PC-9 (cell line): Measurements from ENCODE around the gene ANKRD10. TPM values are rescaled to one million over a fixed set of nuclear protein-coding genes. Genes with fewer than 3 reads are reported as not detected.

Experiments used
- BruUV-seq: library from RNA; stranded (reverse); fragments of 400-500 nt; replicated peaks from 2 replicates; lab custom pipeline; 2021; lab: Mats Ljungman, UMichigan
- CTCF ChIA-PET: fragments of 300-600 bp; sonication (Branson Sonifier 250); formaldehyde crosslinking; loops from one replicate; lab custom pipeline; 2022; ENCODE audit warnings: antibody characterized with exemption; lab: Charles Lee
- POLR2A ChIA-PET: fragments of 300-600 bp; sonication (Branson Sonifier 250); formaldehyde crosslinking; loops from one replicate; lab custom pipeline; 2022; ENCODE audit warnings: antibody characterized with exemption; ENCODE audit not compliant: unreplicated experiment; lab: Charles Lee
- DNase-seq, 2 experiments: peaks; one replicate each; pipeline versions ENCODE4 v3.0.0 to v3.0.0-alpha.2; 2015 to 2022; ENCODE audit warnings: mixed read lengths in 1 of 2
- H2AFZ ChIP-seq: fragments of 200-600 bp; sonication (generic); 2 replicates; pipeline ENCODE4 v1.8.1; 2017; ENCODE audit warnings: antibody characterized with exemption
- H3F3A ChIP-seq: fragments of 200-600 bp; sonication (generic); 2 replicates; pipeline ENCODE4 v1.8.1; 2017; ENCODE audit warnings: antibody characterized with exemption, mild to moderate bottlenecking, low read depth; ENCODE audit not compliant: insufficient read depth
- H3K27ac ChIP-seq: fragments of 200-600 bp; sonication (generic); 2 replicates; pipeline ENCODE4 v1.6.1; 2016; ENCODE audit warnings: mixed run types
- H3K27me3 ChIP-seq: fragments of 200-600 bp; sonication (generic); 2 replicates; pipeline ENCODE4 v1.6.1; 2016; ENCODE audit warnings: low read depth, mixed run types; ENCODE audit not compliant: insufficient read depth
- H3K36me3 ChIP-seq: fragments of 200-600 bp; sonication (generic); 2 replicates; pipeline ENCODE4 v1.6.1; 2016; ENCODE audit warnings: low read depth, mixed run types
- H3K4me1 ChIP-seq: fragments of 200-600 bp; sonication (generic); replicated peaks from 2 replicates; pipeline ENCODE4 v1.6.1; 2016; ENCODE audit warnings: mixed run types; ENCODE audit not compliant: insufficient read depth
- H3K4me2 ChIP-seq: fragments of 200-600 bp; sonication (generic); 2 replicates; pipeline ENCODE4 v1.6.1; 2017; ENCODE audit warnings: mixed run types
- H3K4me3 ChIP-seq: fragments of 200-600 bp; sonication (generic); 2 replicates; pipeline ENCODE4 v1.6.1; 2016; ENCODE audit warnings: mixed run types
- H3K79me2 ChIP-seq: fragments of 200-600 bp; sonication (generic); 2 replicates; pipeline ENCODE4 v1.6.1; 2017; ENCODE audit warnings: low read depth, mixed run types
- H3K9me2 ChIP-seq: fragments of 200-600 bp; sonication (generic); 2 replicates; pipeline ENCODE4 v1.8.1; 2017; ENCODE audit warnings: mild to moderate bottlenecking; ENCODE audit not compliant: insufficient read depth
- H3K9me3 ChIP-seq: fragments of 200-600 bp; sonication (generic); 2 replicates; pipeline ENCODE4 v1.8.1; 2016; ENCODE audit warnings: low read depth; ENCODE audit not compliant: insufficient read depth
- H4K20me1 ChIP-seq: fragments of 200-600 bp; sonication (generic); 2 replicates; pipeline ENCODE4 v1.8.1; 2017; ENCODE audit not compliant: insufficient read depth
- CTCF ChIP-seq: fragments of 200-600 bp; sonication (generic); conservative IDR thresholded peaks from 2 replicates; pipeline ENCODE4 v1.6.1; 2017; ENCODE audit warnings: mixed run types, antibody characterized with exemption, mild to moderate bottlenecking, moderate library complexity
- EZH2 ChIP-seq: fragments of 200-600 bp; sonication (generic); IDR thresholded peaks from 2 replicates; pipeline ENCODE4 v1.8.0; 2017; ENCODE audit warnings: antibody characterized with exemption, low read depth
- intact Hi-C: fragments of 100-400 bp; cut with micrococcal nuclease; formaldehyde crosslinking; loops from one replicate; pipeline ENCODE4 v1.10.0; 2022; ENCODE audit not compliant: unreplicated experiment
- total RNA-seq: library from RNA; stranded (reverse); gene quantifications from 2 replicates; pipeline ENCODE4 v1.2.3, GENCODE V29; 2021

ANKRD10 gene
- total RNA-seq, 1 experiment from 2014 or later = 155 TPM

- H3K36me3 ChIP-seq = no peaks in the 10 kb centered on the region
- intact Hi-C loops = no loop called here
- no TSS peak for BruUV-seq
- H3K4me1 ChIP-seq = no peaks in the 10 kb centered on the region
- H3K4me3 ChIP-seq = no peak overlapping the region
- H3K79me2 ChIP-seq = no peaks in the 10 kb centered on the region
- no peak overlapping the region for H3K27ac ChIP-seq
- no peak for DNase-seq
- H3K9me3 ChIP-seq = no peaks in the 10 kb centered on the region
- H4K20me1 ChIP-seq = no peaks in the 10 kb centered on the region
- ChIA-PET POLR2A (no interaction called here), CTCF (no interaction called here)
- H3F3A ChIP-seq = no peaks in the 10 kb centered on the region
- TF ChIP-seq CTCF (no peak), EZH2 (no peak)
- H3K9me2 ChIP-seq = no peaks in the 10 kb centered on the region
- no peak overlapping the region for H2AFZ ChIP-seq
- H3K4me2 ChIP-seq = no peak overlapping the region
- H3K27me3 ChIP-seq = peaks cover 20% of the 10 kb centered on the region; the same call in 1 of the 2 replicates
Observed at GRCh38 chr13:110832531-110832930, 82.3 kb downstream of the ANKRD10 start.

GRCh38 chr13:110832205-110832479 lies 82.7 kb downstream of the ANKRD10 start:
- Histone ChIP-seq H3K4me3 (no peak overlapping the region), H3K27me3 (peaks cover 20% of the 10 kb centered on the region; the same call in 1 of the 2 replicates), H3F3A (no peaks in the 10 kb centered on the region), H4K20me1 (no peaks in the 10 kb centered on the region), H3K27ac (no peak overlapping the region), H2AFZ (no peak overlapping the region), H3K79me2 (no peaks in the 10 kb centered on the region), H3K36me3 (no peaks in the 10 kb centered on the region), H3K9me3 (no peaks in the 10 kb centered on the region), H3K4me2 (no peak overlapping the region), H3K4me1 (no peaks in the 10 kb centered on the region), H3K9me2 (no peaks in the 10 kb centered on the region)
- intact Hi-C loops = no loop called here
- DNase-seq = no peak
- POLR2A ChIA-PET = no interaction called here
- CTCF ChIA-PET = no interaction called here
- TF ChIP-seq EZH2 = no peak
- no peak for TF ChIP-seq CTCF
- no TSS peak for BruUV-seq

- H2AFZ ChIP-seq = no peak overlapping the region
- H3K27ac ChIP-seq = no peak overlapping the region
- H4K20me1 ChIP-seq = no peaks in the 10 kb centered on the region
- H3K9me3 ChIP-seq = no peaks in the 10 kb centered on the region
- H3K27me3 ChIP-seq = peaks cover 20% of the 10 kb centered on the region; the same call in 1 of the 2 replicates
- intact Hi-C loops = no loop called here
- no TSS peak for BruUV-seq
- H3K4me3 ChIP-seq = no peak overlapping the region
- ChIA-PET POLR2A (no interaction called here), CTCF (no interaction called here)
- TF ChIP-seq CTCF = no peak
- TF ChIP-seq EZH2 = no peak
- H3F3A ChIP-seq = no peaks in the 10 kb centered on the region
- no peak overlapping the region for H3K4me2 ChIP-seq
- DNase-seq = no peak
- no peaks in the 10 kb centered on the region for H3K79me2 ChIP-seq
- H3K9me2 ChIP-seq = no peaks in the 10 kb centered on the region
- no peaks in the 10 kb centered on the region for H3K36me3 ChIP-seq
- no peaks in the 10 kb centered on the region for H3K4me1 ChIP-seq
Observed at GRCh38 chr13:110831437-110832204, 83.2 kb downstream of the ANKRD10 start.
